ENCODE measurements around the gene FAM161A.
"Not testable (repeated sequence)": the region's sequence is repeated elsewhere in the genome, so short reads cannot be mapped to it uniquely, and the experiment has no call there.

Gene FAM161A

GRCh38 chr2:61841286-61841685 lies 12.6 kb downstream of the FAM161A start:
- no peak for DNase-seq (ENCODE audit: low read depth)

- no peak for DNase-seq (ENCODE audit: low read depth)
Measured at GRCh38 chr2:61834893-61835292, 19.0 kb downstream of the FAM161A start.

GRCh38 chr2:61833971-61834370 lies 19.9 kb downstream of the FAM161A start:
- DNase-seq (ENCODE audit: low read depth) = no peak

- DNase-seq (ENCODE audit: low read depth) = no peak
Measured at GRCh38 chr2:61832183-61832841, 21.5 kb downstream of the FAM161A start.

- DNase-seq (ENCODE audit: low read depth) = no peak
Measured at GRCh38 chr2:61822255-61822654, 31.6 kb downstream of the FAM161A start.

GRCh38 chr2:61816480-61817355 lies 37.1 kb downstream of the FAM161A start:
- DNase-seq (ENCODE audit: low read depth) = peak; percentile 2

GRCh38 chr2:61814539-61815160 lies 39.2 kb downstream of the FAM161A start:
- DNase-seq (ENCODE audit: low read depth) = no peak

- DNase-seq (ENCODE audit: low read depth) = not testable (repeated sequence)
Measured at GRCh38 chr2:61813314-61813713, 40.5 kb downstream of the FAM161A start.

- DNase-seq (ENCODE audit: low read depth) = no peak
Measured at GRCh38 chr2:61811821-61812220, 42.0 kb downstream of the FAM161A start.

- DNase-seq (ENCODE audit: low read depth) = not testable (repeated sequence)
Measured at GRCh38 chr2:61810203-61810602, 43.7 kb downstream of the FAM161A start.

GRCh38 chr2:61808693-61809092 lies 45.2 kb downstream of the FAM161A start:
- not testable (repeated sequence) for DNase-seq (ENCODE audit: low read depth)

GRCh38 chr2:61807036-61807757 lies 46.7 kb downstream of the FAM161A start:
- DNase-seq (ENCODE audit: low read depth) = no peak

- DNase-seq (ENCODE audit: low read depth) = no peak
Measured at GRCh38 chr2:61802548-61802947, 51.3 kb downstream of the FAM161A start.

- DNase-seq (ENCODE audit: low read depth) = no peak
Measured at GRCh38 chr2:61799099-61799498, 54.8 kb downstream of the FAM161A start.

GRCh38 chr2:61797446-61797845 lies 56.4 kb downstream of the FAM161A start:
- not testable (repeated sequence) for DNase-seq (ENCODE audit: low read depth)

- no peak for DNase-seq (ENCODE audit: low read depth)
Measured at GRCh38 chr2:61795408-61795807, 58.5 kb downstream of the FAM161A start.

- DNase-seq (ENCODE audit: low read depth) = peak; percentile 21
Measured at GRCh38 chr2:61793389-61793836, 60.4 kb downstream of the FAM161A start.

- no peak for DNase-seq (ENCODE audit: low read depth)
Measured at GRCh38 chr2:61792355-61792890, 61.4 kb downstream of the FAM161A start.

GRCh38 chr2:61789807-61790602 lies 63.9 kb downstream of the FAM161A start:
- DNase-seq (ENCODE audit: low read depth) = no peak

GRCh38 chr2:61787941-61788563 lies 65.8 kb downstream of the FAM161A start:
- DNase-seq (ENCODE audit: low read depth) = no peak

Data from stromal cell of bone marrow (primary cell).